Neural cell (in vitro differentiated cells): Measurements from ENCODE around the gene AMELX. TPM values are rescaled to one million over a fixed set of nuclear protein-coding genes. Genes with fewer than 3 reads are reported as not detected.

Experiments
- H2AFZ ChIP-seq: fragments of 200-600, 300-800 bp; sonication (generic), shearing (Covaris generic); 2 replicates; pipeline ENCODE4 v1.6.0; 2014; ENCODE audit warnings: low read depth, mild to moderate bottlenecking, antibody characterized with exemption, low read length, moderate library complexity
- H3F3A ChIP-seq: fragments of 200-600 bp; shearing (Covaris generic); 2 replicates; pipeline ENCODE4 v1.6.1; 2016; ENCODE audit warnings: mild to moderate bottlenecking, moderate library complexity, mixed read lengths, antibody characterized with exemption, low read length; ENCODE audit not compliant: insufficient read depth, poor library complexity, severe bottlenecking
- H3K27ac ChIP-seq: fragments of 200-600, 300-800 bp; sonication (generic), shearing (Covaris generic); 2 replicates; pipeline ENCODE4 v1.5.1; 2014; ENCODE audit warnings: mild to moderate bottlenecking, low read length, moderate library complexity
- H3K27me3 ChIP-seq: fragments of 300-800, 200-600 bp; sonication (generic), shearing (Covaris generic); 2 replicates; pipeline ENCODE4 v1.6.0; 2014; ENCODE audit warnings: mild to moderate bottlenecking, low read depth, low read length, moderate library complexity; ENCODE audit not compliant: insufficient read depth
- H3K36me3 ChIP-seq: fragments of 300-800, 200-600 bp; sonication (generic), shearing (Covaris generic); 2 replicates; pipeline ENCODE4 v1.5.1; 2014; ENCODE audit warnings: mild to moderate bottlenecking, antibody characterized with exemption, low read length, moderate library complexity; ENCODE audit not compliant: insufficient read depth
- H3K4me2 ChIP-seq: fragments of 300-800, 200-600 bp; sonication (generic), shearing (Covaris generic); 2 replicates; pipeline ENCODE4 v1.6.0; 2014; ENCODE audit warnings: mild to moderate bottlenecking, low read length
- H3K4me3 ChIP-seq: fragments of 300-800, 200-600 bp; sonication (generic), shearing (Covaris generic); 2 replicates; pipeline ENCODE4 v1.5.1; 2014; ENCODE audit warnings: mild to moderate bottlenecking, low read length, moderate library complexity
- H3K79me2 ChIP-seq: fragments of 200-600 bp; shearing (Covaris generic); replicated peaks from 2 replicates; pipeline ENCODE4 v1.6.0; 2014; ENCODE audit warnings: mild to moderate bottlenecking, low read length, moderate library complexity; ENCODE audit not compliant: insufficient read depth
- H3K9ac ChIP-seq: fragments of 300-800, 200-600 bp; sonication (generic), shearing (Covaris generic); 2 replicates; pipeline ENCODE4 v1.6.1; 2016; ENCODE audit warnings: mild to moderate bottlenecking, low read length, mixed read lengths
- H3K9me2 ChIP-seq: fragments of 200-600 bp; shearing (Covaris generic); 2 replicates; pipeline ENCODE4 v1.6.1; 2016; ENCODE audit warnings: mild to moderate bottlenecking, low read length, mixed read lengths; ENCODE audit not compliant: insufficient read depth
- H3K9me3 ChIP-seq: fragments of 200-600, 300-800 bp; sonication (generic), shearing (Covaris generic); 2 replicates; pipeline ENCODE4 v1.6.1; 2016; ENCODE audit warnings: mild to moderate bottlenecking, mixed run types, low read length, moderate library complexity, mixed read lengths
- H4K20me1 ChIP-seq: fragments of 200-600 bp; shearing (Covaris generic); 2 replicates; pipeline ENCODE4 v1.6.1; 2016; ENCODE audit warnings: mild to moderate bottlenecking, mixed run types; ENCODE audit not compliant: insufficient read depth
- CTCF ChIP-seq: fragments of 450-650 bp; IDR thresholded peaks from 2 replicates; pipeline ENCODE4 v1.5.1; 2014; ENCODE audit warnings: antibody characterized with exemption, mild to moderate bottlenecking, moderate library complexity; ENCODE audit not compliant: poor library complexity, severe bottlenecking
- EP300 ChIP-seq: fragments of 450-650 bp; conservative IDR thresholded peaks from 2 replicates; pipeline ENCODE4 v1.6.1; 2014; ENCODE audit warnings: antibody characterized with exemption, mild to moderate bottlenecking, moderate library complexity; ENCODE audit not compliant: poor library complexity, severe bottlenecking
- EZH2 ChIP-seq: fragments of 200-600, 300-800 bp; shearing (Covaris generic), sonication (generic); IDR thresholded peaks from 2 replicates; pipeline ENCODE4 v1.6.1; 2014; ENCODE audit warnings: antibody characterized with exemption, low read length, borderline replicate concordance, mild to moderate bottlenecking; ENCODE audit not compliant: insufficient read depth, poor library complexity, severe bottlenecking
- MXI1 ChIP-seq: fragments of 450-650 bp; conservative IDR thresholded peaks from 2 replicates; pipeline ENCODE4 v1.6.1; 2014; ENCODE audit warnings: antibody characterized with exemption, mild to moderate bottlenecking; ENCODE audit not compliant: poor library complexity, severe bottlenecking
- POLR2AphosphoS5 ChIP-seq: IDR thresholded peaks from 2 replicates; pipeline ENCODE4 v1.6.1; 2012
- RAD21 ChIP-seq: fragments of 450-650 bp; conservative IDR thresholded peaks from 2 replicates; pipeline ENCODE4 v1.6.1; 2014; ENCODE audit warnings: antibody characterized with exemption, mild to moderate bottlenecking, moderate library complexity
- REST ChIP-seq: IDR thresholded peaks from 2 replicates; pipeline ENCODE4 v1.6.1; 2012; ENCODE audit warnings: borderline replicate concordance
- SMC3 ChIP-seq: fragments of 450-650 bp; conservative IDR thresholded peaks from 2 replicates; pipeline ENCODE4 v1.6.1; 2014; ENCODE audit warnings: antibody characterized with exemption, mild to moderate bottlenecking, moderate library complexity; ENCODE audit not compliant: poor library complexity
- TAF1 ChIP-seq: IDR thresholded peaks from 2 replicates; pipeline ENCODE4 v1.6.1; 2012; ENCODE audit warnings: low read depth
- polyA plus RNA-seq: library from polyadenylated mRNA; depleted of rRNA; stranded (reverse); fragments of >200 nt; gene quantifications from 2 replicates; pipeline ENCODE4 v1.2.3, GENCODE V29; 2014

Gene AMELX
- polyA plus RNA-seq, 1 donor from 2014 or later = not detected

GRCh38 chrX:11305641-11306040, 12.4 kb downstream of the AMELX start:
- no peaks in the 10 kb centered on the region for H3K9me2 ChIP-seq
- H3K36me3 ChIP-seq = no peaks in the 10 kb centered on the region
- H3K79me2 ChIP-seq = no peaks in the 10 kb centered on the region

GRCh38 chrX:11309220-11309619, 16.0 kb downstream of the AMELX start:
- Histone ChIP-seq H3K27ac (no peak overlapping the region), H3K36me3 (no peaks in the 10 kb centered on the region), H4K20me1 (no peaks in the 10 kb centered on the region), H3F3A (no peaks in the 10 kb centered on the region), H3K4me3 (no peak overlapping the region), H3K27me3 (no peaks in the 10 kb centered on the region), H2AFZ (no peak overlapping the region), H3K9me3 (no peaks in the 10 kb centered on the region), H3K9ac (no peak overlapping the region), H3K4me2 (no peak overlapping the region), H3K79me2 (no peaks in the 10 kb centered on the region), H3K9me2 (no peaks in the 10 kb centered on the region)
- TF ChIP-seq MXI1 = no peak
- no peak for TF ChIP-seq POLR2AphosphoS5
- TF ChIP-seq SMC3 = no peak
- TF ChIP-seq EP300 = no peak
- no peak for TF ChIP-seq RAD21
- TF ChIP-seq CTCF = no peak
- TF ChIP-seq TAF1 = no peak

More at GRCh38 chrX:11305641-11306040, 12.4 kb downstream of the AMELX start:
- Histone ChIP-seq H3K9me3 (no peaks in the 10 kb centered on the region), H3K9ac (no peak overlapping the region), H3K4me2 (no peak overlapping the region), H3K27me3 (no peaks in the 10 kb centered on the region), H3K4me3 (no peak overlapping the region), H3F3A (no peaks in the 10 kb centered on the region), H2AFZ (no peak overlapping the region), H3K27ac (no peak overlapping the region), H4K20me1 (no peaks in the 10 kb centered on the region)
- TF ChIP-seq EZH2 (no peak), EP300 (no peak), SMC3 (no peak), POLR2AphosphoS5 (no peak), RAD21 (no peak), REST (no peak), CTCF (no peak), MXI1 (no peak), TAF1 (no peak)
